Measurements from ENCODE around the gene ST7. TPM values are rescaled to one million over a fixed set of nuclear protein-coding genes. Genes with fewer than 3 reads are reported as not detected.

Gene ST7
- total RNA-seq (21.5 TPM), polyA plus RNA-seq (ENCODE audit: insufficient read depth, low read depth, low replicate concordance) (29.8 TPM)
- long read RNA-seq, donor 1, partial matches to known transcripts = 0 of 4 reads
- long read RNA-seq, donor 1, other reads (novel, unspliced or antisense) = 0 of 4 reads
- long read RNA-seq, donor 2, partial matches to known transcripts = 0 of 3 reads
- long read RNA-seq, donor 2, other reads (novel, unspliced or antisense) = 0 of 3 reads
- long read RNA-seq, donor 3, partial matches to known transcripts = 0 of 2 reads
- long read RNA-seq, donor 3, other reads (novel, unspliced or antisense) = 0 of 2 reads
- long read RNA-seq, donor 4 = 0 reads
- long read RNA-seq, donor 5 = 0 reads
- long read RNA-seq, donor 6, partial matches to known transcripts = 0 of 3 reads
- long read RNA-seq, donor 6, other reads (novel, unspliced or antisense) = 0 of 3 reads
- long read RNA-seq, donor 7, transcript ST7-202 (16 exons, 2,142 nt) = minor isoform, 5 of 23 reads
- long read RNA-seq, donor 7, transcript ST7-208 (15 exons, 2,110 nt) = major isoform, 6 of 23 reads
- long read RNA-seq, donor 7, partial matches to known transcripts = 3 of 23 reads
- long read RNA-seq, donor 7, other reads (novel, unspliced or antisense) = 5 of 23 reads
- long read RNA-seq, donor 8, partial matches to known transcripts = 0 of 2 reads
- long read RNA-seq, donor 8, other reads (novel, unspliced or antisense) = 0 of 2 reads
- long read RNA-seq, donor 9, partial matches to known transcripts = 0 of 1 reads
- long read RNA-seq, donor 9, other reads (novel, unspliced or antisense) = 0 of 1 reads
- long read RNA-seq, donor 10, partial matches to known transcripts = 0 of 2 reads
- long read RNA-seq, donor 10, other reads (novel, unspliced or antisense) = 0 of 2 reads

- H3K9me3 ChIP-seq (ENCODE audit: control insufficient read depth in 2 of 3, insufficient read depth in 1 of 3, low read length in 3 of 3) = no peaks in the 10 kb centered on the region
- no peak for TF ChIP-seq CTCF (IDR thresholded peaks at IDR 0.05; ENCODE audit: borderline replicate concordance, extremely low read depth, insufficient read depth)
- H3K4me3 ChIP-seq (ENCODE audit: low read length in 3 of 3) = peak within 1 kb of the TSS; percentile 92 to 95 (median 93)
- peak within 1 kb of the TSS; percentile 95 to 98 for H3K27ac ChIP-seq (ENCODE audit: low read depth in 2 of 2, low read length in 2 of 2)
- DNase-seq (peak; percentile 78 to 86 (median 83)), FAIRE-seq (no peak)
- intact Hi-C loops (cut with DNase I) = no loop called here
- H3K9ac ChIP-seq (ENCODE audit: low read length in 3 of 3) = peak within 1 kb of the TSS; percentile 89 to 95 (median 94)
- H3K36me3 ChIP-seq (ENCODE audit: control insufficient read depth in 2 of 3, insufficient read depth in 3 of 3, low read length in 3 of 3) = no peaks in the 10 kb centered on the region
- H3K27me3 ChIP-seq (ENCODE audit: control insufficient read depth, insufficient read depth, low read length) = no peaks in the 10 kb centered on the region
- H3K4me1 ChIP-seq (ENCODE audit: control insufficient read depth in 2 of 3, insufficient read depth in 2 of 3, low read depth in 1 of 3, low read length in 3 of 3) = peaks cover 0 to 18% (median 4%) of the 10 kb centered on the region in 3 donors
Measured at GRCh38 chr7:116953372-116953905, at the start of gene ST7. TSS of gene ST7 (plus strand) at chr7:116953501. CDS start at chr7:116953541, 40 bp downstream.

- no peak for TF ChIP-seq CTCF (IDR thresholded peaks at IDR 0.05; ENCODE audit: borderline replicate concordance, extremely low read depth, insufficient read depth)
- peaks cover 4 to 30% (median 6%) of the 10 kb centered on the region in 3 donors for H3K36me3 ChIP-seq (ENCODE audit: control insufficient read depth in 2 of 3, insufficient read depth in 3 of 3, low read length in 3 of 3)
- H3K4me1 ChIP-seq (ENCODE audit: control insufficient read depth in 2 of 3, insufficient read depth in 2 of 3, low read depth in 1 of 3, low read length in 3 of 3) = peaks cover 0 to 3% (median 0%) of the 10 kb centered on the region in 3 donors
- no peak overlapping the region for H3K4me3 ChIP-seq (ENCODE audit: low read length in 3 of 3)
- FAIRE-seq = no peak
- peaks cover 0 to 2% (median 0%) of the 10 kb centered on the region in 3 donors for H3K9me3 ChIP-seq (ENCODE audit: control insufficient read depth in 2 of 3, insufficient read depth in 1 of 3, low read length in 3 of 3)
- H3K27ac ChIP-seq (ENCODE audit: low read depth in 2 of 2, low read length in 2 of 2) = no peak overlapping the region
- DNase-seq = no peak
- no peak overlapping the region for H3K9ac ChIP-seq (ENCODE audit: low read length in 3 of 3)
- intact Hi-C loops (cut with DNase I) = no loop called here
- H3K27me3 ChIP-seq (ENCODE audit: control insufficient read depth, insufficient read depth, low read length) = no peaks in the 10 kb centered on the region
Measured at GRCh38 chr7:116906391-116906790, 46.9 kb upstream of the ST7 start.

GRCh38 chr7:116910383-116910782 is 42.9 kb upstream of the ST7 start:
- Histone ChIP-seq H3K4me1 (ENCODE audit: control insufficient read depth in 2 of 3, insufficient read depth in 2 of 3, low read depth in 1 of 3, low read length in 3 of 3) (peaks cover 0 to under 1% (median 0%) of the 10 kb centered on the region in 3 donors), H3K27ac (ENCODE audit: low read depth in 2 of 2, low read length in 2 of 2) (no peak overlapping the region), H3K9ac (ENCODE audit: low read length in 3 of 3) (no peak overlapping the region), H3K27me3 (ENCODE audit: control insufficient read depth, insufficient read depth, low read length) (no peaks in the 10 kb centered on the region), H3K36me3 (ENCODE audit: control insufficient read depth in 2 of 3, insufficient read depth in 3 of 3, low read length in 3 of 3) (peaks cover 10 to 46% (median 12%) of the 10 kb centered on the region in 3 donors), H3K4me3 (ENCODE audit: low read length in 3 of 3) (no peak overlapping the region), H3K9me3 (ENCODE audit: control insufficient read depth in 2 of 3, insufficient read depth in 1 of 3, low read length in 3 of 3) (peaks cover 0 to 2% (median 0%) of the 10 kb centered on the region in 3 donors)
- no peak for DNase-seq
- no peak for TF ChIP-seq CTCF (IDR thresholded peaks at IDR 0.05; ENCODE audit: borderline replicate concordance, extremely low read depth, insufficient read depth)
- intact Hi-C loops (cut with DNase I) = no loop called here
- FAIRE-seq = no peak

Data from kidney (tissue), 22 donors.